HG03159 (cell line): ENCODE results near the gene KRTAP10-3.
"Not testable (repeated sequence)": the region's sequence is repeated elsewhere in the genome, so short reads cannot be mapped to it uniquely, and the experiment has no call there.

Experiments
- ATAC-seq: cut with Tn5 transposase; IDR thresholded peaks from one replicate; pipeline ENCODE4 v1.9.1; 2021; ENCODE audit warnings: mild to moderate bottlenecking, moderate library complexity; ENCODE audit not compliant: unreplicated experiment

KRTAP10-3 gene

GRCh38 chr21:44572959-44573583 is 14.5 kb upstream of the KRTAP10-3 start:
- no peak for ATAC-seq

- no peak for ATAC-seq
These were observed 13.5 kb upstream of the KRTAP10-3 start for GRCh38 chr21:44571844-44572782.

GRCh38 chr21:44571296-44571695 is 12.7 kb upstream of the KRTAP10-3 start:
- ATAC-seq: no peak

GRCh38 chr21:44569861-44570517 is 11.4 kb upstream of the KRTAP10-3 start:
- ATAC-seq: no peak

GRCh38 chr21:44568667-44569556 is 10.3 kb upstream of the KRTAP10-3 start:
- ATAC-seq: no peak

GRCh38 chr21:44568261-44568660 is 9.7 kb upstream of the KRTAP10-3 start:
- ATAC-seq: no peak

- no peak for ATAC-seq
These were observed 9.0 kb upstream of the KRTAP10-3 start for GRCh38 chr21:44567481-44568171.

GRCh38 chr21:44566403-44566802 is 7.8 kb upstream of the KRTAP10-3 start:
- ATAC-seq: no peak

GRCh38 chr21:44564886-44565598 is 6.4 kb upstream of the KRTAP10-3 start:
- ATAC-seq: no peak

GRCh38 chr21:44564099-44564498 is 5.5 kb upstream of the KRTAP10-3 start:
- ATAC-seq: no peak

GRCh38 chr21:44558329-44558675 is 293 bp downstream of the KRTAP10-3 start:
- ATAC-seq: not testable (repeated sequence)

- no peak for ATAC-seq
These were observed 885 bp downstream of the KRTAP10-3 start for GRCh38 chr21:44557491-44558328.

GRCh38 chr21:44556879-44557278 is 1.7 kb downstream of the KRTAP10-3 start:
- ATAC-seq: no peak

- ATAC-seq: no peak
These were observed 3.3 kb downstream of the KRTAP10-3 start for GRCh38 chr21:44555200-44555875.

GRCh38 chr21:44552681-44553080 is 5.9 kb downstream of the KRTAP10-3 start:
- ATAC-seq: no peak

- no peak for ATAC-seq
These were observed 6.5 kb downstream of the KRTAP10-3 start for GRCh38 chr21:44552136-44552535.

- no peak for ATAC-seq
These were observed 7.1 kb downstream of the KRTAP10-3 start, which contains the start of gene KRTAP10-2 for GRCh38 chr21:44551340-44551961. TSS of gene KRTAP10-2 (minus strand) at chr21:44551505. CDS start at chr21:44551458, 47 bp downstream.
